GM12865 (cell line): ENCODE results near the gene DGCR2.

Experiments
- DNase-seq: peaks from one replicate; pipeline ENCODE4 v3.0.0; 2010; ENCODE audit warnings: low read depth
- H3K4me3 ChIP-seq: 2 replicates; pipeline ENCODE4 v1.5.1; 2011; ENCODE audit warnings: mild to moderate bottlenecking, low read depth, low read length, control low read depth
- CTCF ChIP-seq: IDR thresholded peaks from 2 replicates; pipeline ENCODE4 v1.5.1; 2011; ENCODE audit warnings: low read length, control low read depth, low read depth, inconsistent platforms; ENCODE audit not compliant: insufficient read depth; ENCODE audit errors: missing control alignments

DGCR2 gene

GRCh38 chr22:18997306-18997924, 124.8 kb downstream of the DGCR2 start:
- no peak for TF ChIP-seq CTCF
- no peak for DNase-seq
- no peak overlapping the region for H3K4me3 ChIP-seq

GRCh38 chr22:18996376-18996900, 125.8 kb downstream of the DGCR2 start:
- H3K4me3 ChIP-seq: no peak overlapping the region
- no peak for DNase-seq
- no peak for TF ChIP-seq CTCF

- TF ChIP-seq CTCF: no peak
- H3K4me3 ChIP-seq: no peak overlapping the region
- no peak for DNase-seq
Observed at GRCh38 chr22:18995327-18995711, 126.9 kb downstream of the DGCR2 start.

GRCh38 chr22:18994701-18995326, 127.4 kb downstream of the DGCR2 start:
- no peak for DNase-seq

GRCh38 chr22:18994056-18994455, 128.2 kb downstream of the DGCR2 start:
- no peak for TF ChIP-seq CTCF
- DNase-seq: no peak
- H3K4me3 ChIP-seq: no peak overlapping the region

More at GRCh38 chr22:18994701-18995326, 127.4 kb downstream of the DGCR2 start:
- TF ChIP-seq CTCF: no peak
- no peak overlapping the region for H3K4me3 ChIP-seq

- TF ChIP-seq CTCF: no peak
- no peak for DNase-seq
Observed at GRCh38 chr22:18992543-18993198, 129.5 kb downstream of the DGCR2 start.

More at GRCh38 chr22:18992543-18993198, 129.5 kb downstream of the DGCR2 start:
- no peak overlapping the region for H3K4me3 ChIP-seq
